ENCODE data around the gene PKD1.
"Not testable (repeated sequence)": the region's sequence is repeated elsewhere in the genome, so short reads cannot be mapped to it uniquely, and the experiment has no call there.

PKD1 gene

GRCh38 chr16:2126161-2126743, 9.4 kb downstream of the PKD1 start:
- DNase-seq (ENCODE audit: low read depth in 1 of 2, low spot score in 1 of 2) = not testable (repeated sequence)

- not testable (repeated sequence) for DNase-seq (ENCODE audit: low read depth in 1 of 2, low spot score in 1 of 2)
Observed at GRCh38 chr16:2125609-2126008, 10.1 kb downstream of the PKD1 start.

- DNase-seq (ENCODE audit: low read depth in 1 of 2, low spot score in 1 of 2) = not testable (repeated sequence)
Observed at GRCh38 chr16:2124694-2125444, 10.8 kb downstream of the PKD1 start.

GRCh38 chr16:2124377-2124693, 11.4 kb downstream of the PKD1 start:
- DNase-seq (ENCODE audit: low read depth in 1 of 2, low spot score in 1 of 2) = not testable (repeated sequence)

- not testable (repeated sequence) for DNase-seq (ENCODE audit: low read depth in 1 of 2, low spot score in 1 of 2)
Observed at GRCh38 chr16:2123706-2124376, 11.9 kb downstream of the PKD1 start.

GRCh38 chr16:2122934-2123683, 12.6 kb downstream of the PKD1 start:
- not testable (repeated sequence) for DNase-seq (ENCODE audit: low read depth in 1 of 2, low spot score in 1 of 2)

- no peak for DNase-seq (ENCODE audit: low read depth in 1 of 2, low spot score in 1 of 2)
Observed at GRCh38 chr16:2122429-2122828, 13.3 kb downstream of the PKD1 start.

- no peak for DNase-seq (ENCODE audit: low read depth in 1 of 2, low spot score in 1 of 2)
Observed at GRCh38 chr16:2121853-2122252, 13.8 kb downstream of the PKD1 start.

GRCh38 chr16:2121325-2121724, 14.4 kb downstream of the PKD1 start:
- DNase-seq (ENCODE audit: low read depth in 1 of 2, low spot score in 1 of 2) = not testable (repeated sequence)

- DNase-seq (ENCODE audit: low read depth in 1 of 2, low spot score in 1 of 2) = not testable (repeated sequence)
Observed at GRCh38 chr16:2117960-2118722, 17.6 kb downstream of the PKD1 start.

GRCh38 chr16:2117341-2117740, 18.4 kb downstream of the PKD1 start:
- not testable (repeated sequence) for DNase-seq (ENCODE audit: low read depth in 1 of 2, low spot score in 1 of 2)

GRCh38 chr16:2116428-2116827, 19.3 kb downstream of the PKD1 start:
- not testable (repeated sequence) for DNase-seq (ENCODE audit: low read depth in 1 of 2, low spot score in 1 of 2)

- no peak for DNase-seq (ENCODE audit: low read depth in 1 of 2, low spot score in 1 of 2)
Observed at GRCh38 chr16:2115591-2115973, 20.1 kb downstream of the PKD1 start.

GRCh38 chr16:2114885-2115590, 20.7 kb downstream of the PKD1 start:
- DNase-seq (ENCODE audit: low read depth in 1 of 2, low spot score in 1 of 2) = not testable (repeated sequence)

GRCh38 chr16:2114225-2114624, 21.5 kb downstream of the PKD1 start:
- DNase-seq (ENCODE audit: low read depth in 1 of 2, low spot score in 1 of 2) = not testable (repeated sequence)

GRCh38 chr16:2112539-2113106, 23.1 kb downstream of the PKD1 start:
- not testable (repeated sequence) for DNase-seq (ENCODE audit: low read depth in 1 of 2, low spot score in 1 of 2)

- DNase-seq (ENCODE audit: low read depth in 1 of 2, low spot score in 1 of 2) = not testable (repeated sequence)
Observed at GRCh38 chr16:2111412-2112335, 24.0 kb downstream of the PKD1 start.

GRCh38 chr16:2111009-2111353, 24.7 kb downstream of the PKD1 start:
- not testable (repeated sequence) for DNase-seq (ENCODE audit: low read depth in 1 of 2, low spot score in 1 of 2)
